ENCODE data around the gene BBLN.

- TF ChIP-seq CTCF (IDR thresholded peaks at IDR 0.05; ENCODE audit: insufficient read depth, low read depth, low read length) (no peak), EZH2 (IDR thresholded peaks at IDR 0.05; ENCODE audit: insufficient read depth, low read length) (no peak)
Observed at GRCh38 chr9:128202648-128203023, 42.6 kb downstream of the BBLN start.

Measured in astrocyte (in vitro differentiated cells and primary cell).